HG03135 (cell line): Measurements from ENCODE around the gene GNPDA1.

Source experiments
- ATAC-seq: cut with Tn5 transposase; IDR thresholded peaks from one replicate; pipeline ENCODE4 v1.9.1; 2021; ENCODE audit warnings: mild to moderate bottlenecking, moderate library complexity; ENCODE audit not compliant: unreplicated experiment

GNPDA1 gene

DNA sequence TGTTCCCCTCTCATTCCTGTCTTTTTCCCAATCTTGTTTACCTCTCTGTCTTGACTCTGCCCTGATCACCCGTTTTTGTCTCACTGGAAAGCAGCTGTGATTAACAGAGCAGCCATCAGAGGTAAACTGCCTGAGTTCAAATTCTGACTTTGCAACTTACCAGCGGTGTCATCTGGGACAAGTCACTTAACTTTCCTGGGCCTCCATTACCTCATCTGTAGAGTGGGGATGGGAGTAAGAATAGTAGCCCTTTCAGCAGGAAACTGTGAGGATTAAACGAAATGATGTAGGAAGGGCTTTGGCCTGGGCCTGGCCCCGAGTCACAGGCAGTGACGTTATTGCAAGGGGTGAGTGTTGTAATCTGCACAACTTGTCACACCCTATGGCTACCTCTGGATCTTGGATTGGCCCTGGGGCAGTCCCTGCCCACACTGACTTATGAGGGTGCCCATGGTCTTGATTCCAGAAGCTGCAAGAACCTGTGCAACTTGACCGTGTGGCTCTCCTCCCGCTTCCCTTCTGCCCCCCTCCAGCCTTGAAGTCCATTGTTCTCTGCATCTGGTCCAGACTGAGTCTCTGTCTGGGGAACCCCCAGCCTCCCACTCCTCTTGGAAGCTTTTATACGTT lies 54.2 kb downstream of the GNPDA1 start:
- ATAC-seq = no peak

DNA sequence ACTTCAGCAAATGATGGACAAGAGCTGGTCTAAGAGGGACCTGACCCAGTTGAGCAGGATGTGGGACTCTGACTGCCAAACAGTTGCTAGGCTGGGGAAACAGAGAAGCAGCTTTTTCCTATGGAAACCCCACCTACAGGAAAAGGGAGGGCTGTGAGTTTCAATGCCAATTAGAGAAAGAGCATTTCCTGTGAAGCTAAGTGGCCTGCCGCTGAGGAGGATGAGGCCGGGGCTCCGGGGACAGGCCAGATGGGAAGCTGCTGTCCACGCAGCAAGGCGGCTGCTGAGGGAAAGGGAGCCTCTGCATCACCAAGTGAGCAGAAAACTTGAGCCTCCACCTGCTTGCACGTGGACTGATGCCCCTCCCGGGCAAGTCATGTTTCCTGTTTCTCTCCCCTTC lies 54.7 kb downstream of the GNPDA1 start, which contains the start of gene PCDH12:
Gene PCDH12 (minus strand): TSS at position 90 of the 400 bp plus-strand sequence. CDS start 351 bp downstream, outside the sequence.
- ATAC-seq = no peak

DNA sequence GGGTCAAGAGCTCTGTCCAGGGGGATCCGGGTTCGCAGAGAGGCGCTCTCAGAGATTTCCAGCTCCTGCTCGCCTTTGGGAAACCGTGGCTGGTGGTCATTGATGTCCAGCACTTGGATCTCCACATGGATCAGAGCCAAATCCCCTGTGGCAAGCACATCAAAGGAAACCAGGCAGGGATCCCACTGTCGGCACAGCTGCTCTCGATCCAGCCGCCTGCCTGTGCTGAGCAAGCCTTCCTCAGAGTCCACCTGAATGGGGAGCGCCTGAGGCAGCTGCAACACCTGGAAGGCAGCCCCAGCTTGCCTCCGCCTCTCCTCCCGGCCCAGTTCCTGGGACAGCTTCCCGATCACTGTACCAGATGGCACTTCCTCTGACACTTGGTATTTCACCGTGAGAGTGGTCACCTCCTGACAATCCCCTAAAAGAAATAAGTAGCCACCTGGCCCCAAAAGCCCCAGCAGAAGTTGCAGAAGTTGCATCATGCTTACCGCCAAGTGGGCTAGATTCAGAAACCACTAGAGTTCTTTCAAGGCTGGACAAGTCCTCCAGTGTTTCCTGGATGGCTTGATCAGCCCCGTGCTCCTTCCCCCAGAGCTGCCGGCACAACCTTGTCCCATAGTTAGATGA lies 55.3 kb downstream of the GNPDA1 start:
- ATAC-seq = no peak

DNA sequence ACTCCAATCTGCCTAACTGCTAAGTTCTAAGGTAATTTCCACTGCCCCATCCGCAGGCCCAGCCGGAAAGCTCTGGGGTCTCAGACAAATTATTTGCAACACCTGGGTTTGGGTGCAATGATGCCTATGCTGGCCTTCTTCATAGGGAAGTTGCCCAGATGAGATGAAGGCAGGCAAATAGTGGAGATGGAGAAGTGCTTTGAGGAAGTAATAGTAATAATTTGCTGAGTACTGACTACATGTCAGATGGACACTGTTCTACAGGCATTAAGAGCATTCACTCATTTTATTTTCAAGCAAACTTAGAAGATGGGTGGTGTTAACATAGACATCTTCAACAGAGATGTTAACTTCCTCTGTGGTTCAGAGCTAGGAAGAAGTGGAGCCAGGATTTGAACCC lies 58.6 kb downstream of the GNPDA1 start:
- no peak for ATAC-seq

DNA sequence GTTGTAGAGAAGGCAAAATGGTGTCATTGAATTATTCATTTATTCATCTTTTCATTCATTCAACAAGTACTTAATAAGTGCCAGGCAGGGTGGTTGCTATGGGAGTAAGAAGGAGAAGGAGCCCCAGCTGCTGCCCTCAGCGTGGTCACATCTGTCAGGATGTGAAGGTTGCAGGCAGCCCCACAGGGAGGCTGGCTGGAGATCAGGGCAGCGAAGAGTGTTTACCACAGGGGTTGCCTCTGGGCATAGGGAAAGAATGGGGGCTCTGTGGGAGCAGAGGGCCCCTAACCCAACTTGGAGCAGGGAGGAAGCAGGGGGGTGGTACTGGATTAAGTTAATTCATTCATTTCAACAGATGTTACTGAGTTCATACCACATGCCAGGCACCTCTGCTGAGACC lies 60.8 kb downstream of the GNPDA1 start:
- ATAC-seq = no peak

DNA sequence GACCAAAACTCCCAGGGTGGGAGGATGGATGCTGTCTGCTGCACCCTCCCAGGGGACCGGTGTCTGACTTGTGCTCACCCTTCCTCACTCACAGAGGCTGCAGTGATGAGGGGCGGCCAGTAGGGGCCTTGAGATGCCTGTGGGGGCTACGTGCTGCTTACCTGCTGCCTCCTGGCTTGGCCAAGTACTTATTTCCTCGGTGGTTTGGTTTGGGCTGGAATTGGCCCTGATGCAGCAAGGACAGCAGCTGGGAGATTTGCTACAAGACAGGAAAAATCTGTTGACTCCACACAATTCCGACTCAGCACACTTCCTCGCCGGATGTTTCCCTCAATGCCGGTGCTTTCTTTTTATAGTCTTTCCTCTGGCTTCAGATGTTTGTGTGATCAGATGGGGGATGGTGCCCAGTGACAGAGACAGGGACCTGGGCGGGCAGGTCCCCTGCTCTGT lies 61.5 kb downstream of the GNPDA1 start:
- ATAC-seq = peak; percentile 77
